ENCODE measurements around the gene APOL3.
A peak's percentile ranks its signal among the peaks of the same experiment; 100 is the strongest.

APOL3 gene

GRCh38 chr22:36149441-36149840, 11.1 kb downstream of the APOL3 start:
- CTCF ChIA-PET = interaction anchor here (10.8 kb wide), 1 partner anchor 31 kb away, joined by 162 read pairs; no protein-coding TSS in a partner anchor
- H3K4me3 ChIP-seq (ENCODE audit: low read depth, low read length) = no peak overlapping the region
- DNase-seq (ENCODE audit: low read depth, low spot score) = no peak
- POLR2A ChIA-PET = no interaction called here
- TF ChIP-seq CTCF (IDR thresholded peaks at IDR 0.05; ENCODE audit: insufficient read depth, low read length, missing control alignments) = no peak

GRCh38 chr22:36148411-36148810, 12.1 kb downstream of the APOL3 start:
- ChIA-PET POLR2A (no interaction called here), CTCF (interaction anchor here (1.2 to 10.8 kb wide), 4 partner anchors 9 to 339 kb away, joined by 3 to 162 read pairs (median 4); partner anchors contain the start of gene APOL2)
- no peak for TF ChIP-seq CTCF (IDR thresholded peaks at IDR 0.05; ENCODE audit: insufficient read depth, low read length, missing control alignments)

GRCh38 chr22:36147196-36147791, 13.3 kb downstream of the APOL3 start:
- H3K4me3 ChIP-seq (ENCODE audit: low read depth, low read length) = no peak overlapping the region
- ChIA-PET POLR2A (no interaction called here), CTCF (interaction anchor here (1.6 to 10.8 kb wide), 3 partner anchors 10 to 339 kb away, joined by 4 to 162 read pairs (median 9); no protein-coding TSS in a partner anchor)
- DNase-seq (ENCODE audit: low read depth, low spot score) = no peak
- TF ChIP-seq CTCF (IDR thresholded peaks at IDR 0.05; ENCODE audit: insufficient read depth, low read length, missing control alignments) = no peak

More at GRCh38 chr22:36148411-36148810, 12.1 kb downstream of the APOL3 start:
- no peak for DNase-seq (ENCODE audit: low read depth, low spot score)
- H3K4me3 ChIP-seq (ENCODE audit: low read depth, low read length) = no peak overlapping the region

- CTCF ChIA-PET = interaction anchor here (1.2 to 10.8 kb wide), 8 partner anchors 9 to 341 kb away, joined by 3 to 162 read pairs (median 7); partner anchors contain the start of gene APOL3
- DNase-seq (ENCODE audit: low read depth, low spot score) = no peak
- POLR2A ChIA-PET = no interaction called here
- no peak for TF ChIP-seq CTCF (IDR thresholded peaks at IDR 0.05; ENCODE audit: insufficient read depth, low read length, missing control alignments)
- no peak overlapping the region for H3K4me3 ChIP-seq (ENCODE audit: low read depth, low read length)
Observed at GRCh38 chr22:36145881-36146280, 14.7 kb downstream of the APOL3 start.

GRCh38 chr22:36144886-36145541, 15.5 kb downstream of the APOL3 start:
- H3K4me3 ChIP-seq (ENCODE audit: low read depth, low read length) = no peak overlapping the region
- peak; percentile 72 for TF ChIP-seq CTCF (IDR thresholded peaks at IDR 0.05; ENCODE audit: insufficient read depth, low read length, missing control alignments)
- CTCF ChIA-PET = interaction anchor here (0.7 to 10.8 kb wide), 18 partner anchors 8 to 343 kb away, joined by 3 to 162 read pairs (median 4); partner anchors contain the start of gene APOL3
- POLR2A ChIA-PET = no interaction called here
- no peak for DNase-seq (ENCODE audit: low read depth, low spot score)

GRCh38 chr22:36143956-36144355, 16.6 kb downstream of the APOL3 start:
- H3K4me3 ChIP-seq (ENCODE audit: low read depth, low read length) = no peak overlapping the region
- TF ChIP-seq CTCF (IDR thresholded peaks at IDR 0.05; ENCODE audit: insufficient read depth, low read length, missing control alignments) = no peak
- CTCF ChIA-PET = interaction anchor here (1.2 to 10.8 kb wide), 9 partner anchors 9 to 342 kb away, joined by 3 to 162 read pairs (median 4); partner anchors contain the start of gene APOL2
- POLR2A ChIA-PET = no interaction called here
- no peak for DNase-seq (ENCODE audit: low read depth, low spot score)

Data from AG04449 (cell line).